ENCODE results near the gene RARA.
"Not testable (repeated sequence)": the region's sequence is repeated elsewhere in the genome, so short reads cannot be mapped to it uniquely, and the experiment has no call there.

The RARA gene

DNA sequence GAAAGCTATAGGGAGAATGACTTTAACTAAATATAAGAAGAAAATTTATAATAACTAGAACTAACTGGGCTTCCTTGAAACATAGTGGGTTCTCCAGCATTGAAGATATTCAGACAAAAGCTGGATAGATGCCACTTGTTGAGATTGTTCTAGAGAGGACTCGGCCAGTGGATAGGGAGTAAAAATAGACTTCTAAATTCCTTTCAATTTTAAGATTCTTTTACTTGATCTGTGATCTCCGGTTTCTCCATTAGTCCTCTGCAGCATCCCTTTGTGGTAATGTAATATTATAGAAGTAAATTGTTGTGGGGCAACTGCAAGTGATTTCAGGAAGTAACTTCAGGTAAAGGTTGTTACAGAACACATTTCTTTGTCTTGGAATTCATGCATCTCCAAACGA is 10.3 kb upstream of the RARA start:
- no peak for DNase-seq (ENCODE audit: low read depth in 2 of 2)

DNA sequence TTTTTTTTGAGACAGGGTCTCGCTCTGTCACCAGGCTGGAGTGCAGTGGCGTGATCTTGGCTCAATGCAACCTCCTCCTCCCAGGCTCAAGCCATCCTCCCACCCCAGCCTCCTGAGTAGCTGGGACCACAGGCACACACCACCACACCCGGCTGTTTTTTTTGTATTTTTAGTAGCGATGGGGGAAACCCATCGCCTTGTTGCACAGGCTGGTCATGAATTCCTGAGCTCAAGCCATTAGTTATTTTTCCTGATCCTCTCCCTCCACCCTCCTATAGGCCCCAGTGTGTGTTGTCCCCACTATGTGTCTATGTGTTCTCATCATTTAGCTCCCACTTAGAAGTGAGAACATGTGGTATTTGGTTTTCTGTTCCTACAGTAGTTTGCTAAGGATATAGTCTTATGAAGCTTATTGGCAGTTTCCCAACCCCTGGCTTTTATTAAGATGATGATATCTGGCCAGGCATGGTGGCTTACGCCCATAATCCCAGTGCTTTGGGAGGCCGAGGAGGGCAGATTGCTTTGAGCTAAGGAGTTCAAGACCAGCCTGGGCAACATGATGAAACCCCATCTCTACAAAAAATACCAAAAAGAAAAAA is 9.7 kb upstream of the RARA start:
- DNase-seq (ENCODE audit: low read depth in 2 of 2): not testable (repeated sequence)

DNA sequence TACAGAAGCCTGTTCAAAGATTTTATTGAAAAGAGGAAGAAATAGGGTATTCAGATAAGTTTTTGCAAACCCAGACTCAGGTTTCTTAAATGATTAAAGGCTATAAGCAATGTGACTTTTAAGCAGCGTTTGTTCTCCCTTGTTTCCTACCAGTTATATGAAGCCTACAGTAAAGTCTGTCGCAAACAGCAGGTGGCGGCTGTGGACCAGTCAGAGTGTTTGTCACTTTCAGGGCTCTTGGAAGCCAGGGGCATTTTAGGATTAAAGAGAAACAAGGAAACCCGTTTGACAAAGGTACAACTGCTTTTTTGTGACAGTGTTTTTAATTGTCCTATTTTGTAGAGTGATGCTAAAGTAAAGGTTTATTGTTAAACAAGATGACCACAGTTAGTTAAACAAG is 7.7 kb upstream of the RARA start:
- DNase-seq (ENCODE audit: low read depth in 2 of 2): no peak

DNA sequence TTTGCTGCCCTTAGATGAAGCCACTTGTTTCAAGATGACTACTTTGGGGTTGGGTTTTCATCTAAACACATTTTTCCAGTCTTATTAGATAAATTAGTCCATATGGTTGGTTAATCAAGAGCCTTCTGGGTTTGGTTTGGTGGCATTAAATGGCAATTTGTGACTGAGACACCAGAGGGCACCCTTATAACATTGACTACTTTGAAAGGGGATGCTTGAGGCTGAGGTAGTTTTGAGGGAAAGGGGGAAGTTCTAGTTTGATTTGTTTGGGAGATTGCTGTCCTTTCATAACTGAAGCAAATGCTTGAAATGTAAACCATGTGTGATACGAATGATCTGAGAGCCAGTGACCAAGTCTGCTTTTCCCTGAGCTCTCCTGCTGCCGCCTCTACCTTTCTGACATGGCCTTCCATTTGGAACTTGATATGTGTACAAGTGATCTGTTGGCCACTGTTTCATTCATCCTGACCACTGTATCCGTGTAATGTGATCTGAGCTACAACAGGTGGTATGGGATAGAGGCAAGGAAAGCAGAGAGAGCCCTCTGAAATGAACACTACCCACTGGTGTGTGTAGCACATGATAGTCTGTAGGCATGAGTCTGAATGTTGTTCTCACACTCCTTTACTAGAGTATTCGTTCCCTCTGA is 5.8 kb upstream of the RARA start:
- DNase-seq (ENCODE audit: low read depth in 2 of 2): no peak

DNA sequence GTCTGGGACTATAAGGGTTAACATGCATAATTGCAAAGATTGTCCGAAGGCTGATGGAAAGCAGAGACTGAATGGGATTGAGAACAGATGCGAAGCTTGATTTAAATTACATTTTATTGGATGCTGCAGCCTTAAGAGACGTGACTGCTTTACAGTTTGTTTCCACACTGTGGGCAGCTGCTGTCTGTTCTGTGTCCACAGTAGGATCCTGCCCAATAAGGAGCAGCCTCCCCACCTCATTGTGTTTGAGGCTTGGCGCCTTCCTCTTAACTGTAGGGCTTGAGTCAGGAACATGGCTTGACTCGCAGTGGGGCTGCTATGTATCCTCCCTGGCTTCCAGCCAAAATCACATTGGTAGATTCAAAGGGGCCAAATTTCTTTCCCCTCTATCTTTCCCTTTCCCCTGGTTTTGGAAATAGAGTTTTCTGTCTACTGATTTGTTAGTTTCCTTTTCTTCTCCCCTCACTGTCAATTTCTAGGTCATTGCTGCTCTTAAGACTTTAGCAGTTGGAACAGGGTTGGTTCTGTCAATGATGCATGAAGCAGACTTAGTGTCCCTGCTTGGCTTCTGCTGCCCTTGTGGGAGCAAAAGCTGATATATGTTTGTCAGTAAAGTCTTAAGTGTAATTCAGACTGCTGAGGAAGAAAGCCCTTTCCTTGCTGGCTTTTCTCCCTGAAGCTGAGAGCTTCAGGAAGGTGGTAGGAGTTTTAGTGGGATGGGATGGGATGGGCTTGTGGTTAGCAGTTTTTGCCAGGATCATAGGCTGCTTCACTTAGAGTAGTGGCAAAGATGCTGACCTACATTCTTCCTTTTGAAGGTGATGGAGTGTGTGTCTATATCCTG is 5.0 kb upstream of the RARA start:
- no peak for DNase-seq (ENCODE audit: low read depth in 2 of 2)

DNA sequence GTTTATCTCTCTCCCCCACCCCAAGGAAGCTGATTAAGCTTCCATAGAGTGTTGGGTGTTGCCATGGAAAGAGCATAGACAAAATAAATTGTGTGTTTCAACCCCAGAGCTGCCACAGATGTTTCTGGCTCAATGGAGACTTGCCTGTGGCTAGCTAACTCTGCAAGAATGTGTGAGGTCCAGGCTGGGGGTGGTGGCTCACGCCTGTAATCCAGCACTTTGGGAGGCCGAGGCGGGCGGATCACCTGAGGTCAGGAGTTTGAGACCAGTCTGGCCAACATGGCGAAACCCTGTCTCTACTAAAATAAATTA is 4.5 kb upstream of the RARA start:
- not testable (repeated sequence) for DNase-seq (ENCODE audit: low read depth in 2 of 2)

DNA sequence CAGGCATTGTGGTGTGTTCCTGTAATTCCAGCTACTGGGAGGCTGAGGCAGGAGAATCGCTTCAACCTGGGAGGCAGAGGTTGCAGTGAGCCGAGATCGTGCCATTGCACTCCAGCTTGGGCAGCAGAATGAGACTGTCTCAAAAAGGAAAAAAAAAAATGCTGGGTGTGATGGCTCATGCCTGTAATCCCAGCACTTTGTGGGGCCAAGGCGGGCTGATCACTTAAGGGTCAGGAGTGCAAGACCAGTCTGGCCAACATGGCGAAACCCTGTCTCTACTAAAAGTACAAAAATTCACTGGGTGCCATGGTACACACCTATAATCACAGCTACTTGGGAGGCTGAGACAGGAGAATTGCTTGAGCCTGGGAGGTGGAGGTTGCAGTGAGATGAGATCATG is 4.1 kb upstream of the RARA start:
- not testable (repeated sequence) for DNase-seq (ENCODE audit: low read depth in 2 of 2)

DNA sequence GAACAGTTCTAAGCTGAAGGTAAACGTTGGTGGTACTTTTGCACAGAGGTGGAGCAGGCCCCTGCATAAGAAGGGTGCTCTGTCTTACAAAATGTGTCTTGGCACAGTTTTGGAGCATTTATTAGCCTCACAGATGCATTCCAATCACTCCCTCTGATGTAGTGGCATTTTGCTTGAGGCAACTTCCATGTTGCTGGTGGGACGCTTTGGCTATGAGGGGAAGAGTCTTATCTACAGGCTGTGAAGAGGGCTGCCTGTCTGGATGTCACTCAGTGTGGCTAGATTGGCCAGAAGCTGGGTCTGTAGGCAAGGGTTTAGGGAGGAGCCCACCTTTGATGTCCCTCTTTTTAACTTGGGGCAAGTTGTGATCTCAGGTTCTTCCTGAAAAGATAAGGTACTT is 2.6 kb upstream of the RARA start:
- DNase-seq (ENCODE audit: low read depth in 2 of 2): no peak

DNA sequence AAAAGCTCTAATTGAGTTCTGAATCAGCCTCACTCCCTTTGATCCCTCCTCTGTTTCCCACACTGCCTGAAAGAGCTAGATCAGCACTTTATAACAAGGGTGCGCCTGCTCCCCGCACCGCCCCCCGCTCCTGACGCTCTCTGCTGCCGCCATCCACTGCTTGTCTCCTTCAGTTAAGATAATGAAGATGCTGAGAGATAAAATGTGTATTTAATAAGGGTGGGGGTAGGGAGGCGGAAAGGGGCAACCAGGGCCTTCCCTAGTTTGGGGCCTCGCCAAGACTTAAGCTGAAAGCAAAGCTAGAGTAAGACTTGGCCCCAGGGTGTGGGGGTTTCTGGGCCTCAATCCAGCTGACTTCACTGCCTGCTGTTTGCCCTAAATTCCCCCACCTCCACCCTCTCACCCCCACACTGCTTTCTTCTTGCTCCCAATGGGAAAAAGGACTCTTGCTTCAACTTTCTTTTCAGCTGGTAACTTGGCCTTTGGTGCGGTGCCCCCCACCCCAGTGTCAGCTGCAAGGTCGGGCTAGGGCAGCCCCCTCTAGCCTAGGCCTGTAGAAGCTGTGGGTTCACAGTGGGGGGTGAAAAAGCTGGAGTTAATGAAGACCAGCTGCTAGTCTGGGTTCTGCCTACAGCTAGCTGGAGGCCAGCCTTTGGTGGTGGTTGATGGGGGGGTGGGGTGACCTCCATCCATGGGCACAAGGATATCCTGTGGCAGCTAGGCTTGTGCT is 1.8 kb upstream of the RARA start:
- DNase-seq (ENCODE audit: low read depth in 2 of 2): no peak

DNA sequence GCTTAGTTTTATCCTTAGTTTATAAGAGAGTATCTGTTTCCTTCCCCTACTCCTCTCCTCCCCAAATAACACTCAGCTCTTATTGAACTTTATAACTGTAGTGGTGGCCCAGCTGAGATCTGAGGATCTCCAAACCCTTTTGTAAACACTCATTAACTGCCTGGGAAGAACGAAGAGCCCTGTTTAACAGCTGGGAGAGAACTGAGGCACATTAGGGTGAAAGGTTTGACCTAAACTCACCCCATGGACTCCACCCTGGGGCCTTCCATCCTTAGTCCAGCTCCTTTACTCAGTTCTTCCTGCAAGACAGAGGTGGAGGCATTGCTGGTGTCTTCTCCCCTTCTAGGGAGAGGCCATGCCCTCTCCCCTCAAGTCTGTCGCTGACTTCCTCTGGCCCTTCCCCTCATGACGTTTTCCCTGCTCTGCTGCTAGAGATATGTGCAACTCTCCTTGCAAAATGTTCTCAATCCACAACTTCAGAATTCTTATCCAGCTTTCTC is 1.2 kb upstream of the RARA start:
- DNase-seq (ENCODE audit: low read depth in 2 of 2): no peak

DNA sequence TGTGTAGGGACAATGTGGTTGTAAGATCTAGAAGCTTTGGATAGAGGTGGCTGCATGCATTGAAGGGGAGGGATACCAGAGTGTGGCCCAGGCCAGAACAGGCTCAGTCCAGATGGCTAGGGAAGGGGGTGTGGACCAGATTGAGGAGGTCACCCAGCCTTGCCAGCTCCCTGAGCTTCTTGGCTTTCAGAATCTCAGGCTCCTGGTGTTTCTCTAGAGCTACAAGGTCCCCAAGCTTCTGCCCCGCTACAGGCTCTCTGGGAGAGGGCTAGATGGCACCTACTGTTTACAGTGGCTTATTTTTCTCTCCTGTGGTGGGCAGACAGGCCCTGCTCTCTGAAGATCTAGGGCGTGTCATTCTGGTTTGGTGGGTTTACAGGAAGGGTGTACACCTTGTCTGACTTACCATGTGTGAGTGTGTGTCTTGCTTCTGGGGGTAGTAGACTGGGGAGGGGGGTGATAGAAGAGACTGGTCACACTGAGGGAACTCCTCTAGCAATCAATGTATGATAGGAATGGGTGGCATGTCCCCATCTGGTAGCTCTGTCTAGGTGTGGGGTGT is 1.1 kb downstream of the RARA start:
- no peak for DNase-seq (ENCODE audit: low read depth in 2 of 2)

DNA sequence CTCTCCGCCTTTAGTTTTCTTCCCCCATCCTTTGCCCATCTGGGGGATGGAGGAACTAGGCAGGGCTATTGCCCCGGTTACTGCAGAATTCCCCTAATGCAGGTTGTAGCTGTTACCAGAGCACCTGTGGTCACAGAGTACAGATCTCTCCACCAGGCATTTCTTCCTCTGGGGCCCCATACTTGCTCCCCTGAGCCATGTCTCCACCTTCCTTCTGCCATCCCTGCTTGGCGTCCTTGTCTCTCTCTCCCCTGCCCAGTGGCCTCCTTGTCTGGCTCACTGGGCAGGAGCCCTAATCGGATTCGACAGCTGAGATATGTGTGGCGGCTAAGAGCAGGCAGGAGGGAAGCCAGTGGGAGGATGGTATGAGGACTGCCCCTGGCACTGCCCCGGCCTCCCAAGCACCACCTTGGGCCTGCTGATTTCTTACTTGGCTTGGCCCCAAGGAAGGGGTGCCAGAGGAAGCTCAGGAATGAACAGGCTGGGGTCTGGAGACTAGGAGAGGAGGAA is 2.0 kb downstream of the RARA start:
- no peak for DNase-seq (ENCODE audit: low read depth in 2 of 2)

DNA sequence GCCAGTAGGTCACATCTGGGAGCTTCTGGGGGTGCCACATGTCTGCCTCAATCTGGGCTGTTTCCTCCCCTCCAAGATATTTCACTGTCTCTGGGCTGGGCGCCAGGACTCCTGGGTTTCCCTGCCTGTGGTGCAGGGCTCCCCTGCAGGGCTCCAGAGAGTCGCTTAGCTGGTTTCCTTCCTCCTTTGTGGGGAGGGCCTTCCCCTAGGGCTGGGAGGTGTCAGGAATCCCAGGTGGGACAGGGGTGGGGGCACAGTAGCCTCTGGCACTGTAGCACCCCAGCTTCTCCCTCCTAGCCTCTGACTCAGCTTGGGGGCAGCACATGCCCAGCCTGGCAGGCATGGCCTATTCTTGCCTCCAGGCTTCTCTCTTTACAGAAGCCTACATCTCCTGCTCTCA is 2.6 kb downstream of the RARA start:
- no peak for DNase-seq (ENCODE audit: low read depth in 2 of 2)

DNA sequence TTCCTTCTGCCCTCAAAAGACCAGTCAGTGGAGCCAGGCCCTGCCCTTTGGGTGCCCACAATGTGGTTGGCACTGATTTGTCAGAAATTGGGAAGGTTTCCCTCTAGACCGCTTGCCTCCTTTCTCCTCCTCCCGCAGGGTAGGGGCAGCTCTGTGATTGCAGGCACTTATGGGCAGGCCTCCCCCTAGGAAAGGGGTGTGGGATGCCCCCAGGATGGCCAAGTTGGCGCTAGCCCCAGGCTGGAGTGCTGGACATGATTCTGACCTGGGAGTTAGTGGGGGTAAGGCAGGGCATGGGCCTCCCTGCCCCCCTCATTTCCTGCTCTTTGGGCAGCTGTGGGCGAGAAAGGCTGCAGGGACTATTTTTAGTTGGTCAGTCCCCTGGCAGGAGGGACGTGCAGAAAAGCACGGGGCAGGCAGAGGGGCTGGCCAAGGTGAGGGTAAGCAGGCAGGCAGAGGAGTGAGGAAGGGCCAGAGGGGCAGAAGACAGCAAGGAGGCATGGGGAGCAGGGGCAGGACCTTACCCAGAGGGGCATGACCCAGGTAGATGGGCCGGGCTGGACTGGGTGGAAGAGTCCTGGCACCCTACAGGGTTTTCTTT is 3.3 kb downstream of the RARA start:
- no peak for DNase-seq (ENCODE audit: low read depth in 2 of 2)

DNA sequence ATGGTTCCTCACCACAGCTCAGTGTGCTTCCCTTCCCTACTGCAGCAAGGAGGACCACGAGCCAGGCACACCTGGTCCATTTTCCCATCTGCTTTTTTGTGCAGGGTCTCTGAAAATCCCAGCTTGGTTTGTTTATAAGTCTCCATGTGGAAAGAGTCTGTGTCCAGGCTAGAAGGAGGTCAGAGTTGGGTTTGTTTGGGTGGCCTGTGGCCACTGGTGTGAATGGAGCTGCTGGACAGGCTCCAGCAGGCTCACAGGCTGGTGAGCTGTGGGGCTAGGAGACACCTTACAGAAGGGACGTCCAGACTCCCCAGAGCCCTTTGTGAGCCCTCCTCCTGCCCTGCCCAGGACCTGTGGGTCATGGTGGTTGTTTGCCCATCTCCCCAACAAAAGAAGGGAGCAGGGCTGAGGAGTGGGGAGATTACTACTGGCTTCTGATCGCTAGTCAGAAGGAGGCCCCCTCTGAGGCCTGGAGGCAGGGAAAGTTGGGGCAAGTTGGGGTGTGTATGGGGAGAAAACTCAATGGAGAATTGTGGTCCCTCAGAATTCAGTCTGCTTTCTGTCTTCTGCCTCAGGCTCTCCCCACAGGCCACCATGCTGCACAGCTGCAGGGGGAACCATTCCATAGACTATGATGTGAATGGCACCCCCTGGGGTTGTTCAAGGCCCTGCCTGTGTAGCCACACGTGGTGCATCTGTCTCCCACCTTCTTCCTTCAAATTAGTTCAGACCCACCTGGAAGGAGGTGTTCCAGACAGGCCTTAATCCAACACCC is 4.1 kb downstream of the RARA start:
- no peak for DNase-seq (ENCODE audit: low read depth in 2 of 2)

DNA sequence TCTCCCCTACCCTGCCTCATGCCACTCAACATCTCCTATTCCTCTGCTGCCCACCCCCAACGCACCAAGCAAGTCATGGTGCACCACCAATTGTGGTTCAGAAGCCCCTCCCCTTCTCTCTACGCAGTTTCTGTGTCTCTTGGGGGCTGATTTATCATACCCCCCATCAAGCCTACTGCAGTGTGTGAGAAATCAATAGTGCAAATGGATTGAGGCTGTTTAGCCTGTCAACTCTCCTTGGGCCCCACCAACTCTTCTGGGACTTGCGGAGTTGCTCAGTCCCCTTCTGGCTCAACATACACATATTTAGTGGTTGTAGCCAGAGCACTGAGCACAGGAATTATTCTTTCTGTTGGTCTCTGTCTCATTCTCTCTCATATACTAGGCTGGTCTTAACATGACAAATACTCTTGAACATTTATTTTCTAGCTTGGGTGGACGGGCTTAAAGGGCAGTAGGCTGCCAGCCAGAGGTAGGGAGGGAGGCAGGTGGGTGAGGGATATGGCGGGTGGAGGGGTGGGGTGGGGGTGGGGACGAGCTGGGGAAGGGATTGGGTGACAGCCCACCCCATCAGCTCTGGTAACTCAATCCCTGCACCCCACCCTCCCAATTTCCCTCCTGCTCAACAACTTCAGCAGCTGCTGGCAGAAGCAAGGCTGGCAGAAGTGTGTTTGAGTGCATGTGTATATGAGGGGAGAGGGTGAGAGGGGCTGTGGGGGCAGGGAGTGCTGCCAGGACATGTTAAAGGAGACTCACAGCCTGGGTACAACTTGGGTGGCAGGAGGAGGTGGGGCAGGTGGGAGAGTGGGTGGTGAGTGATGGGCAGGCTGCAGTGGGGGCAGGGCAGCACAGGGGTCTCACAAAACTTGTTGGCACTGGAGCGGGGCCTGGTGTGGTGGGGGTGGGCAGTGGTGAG is 4.9 kb downstream of the RARA start:
- DNase-seq (ENCODE audit: low read depth in 2 of 2): no peak

DNA sequence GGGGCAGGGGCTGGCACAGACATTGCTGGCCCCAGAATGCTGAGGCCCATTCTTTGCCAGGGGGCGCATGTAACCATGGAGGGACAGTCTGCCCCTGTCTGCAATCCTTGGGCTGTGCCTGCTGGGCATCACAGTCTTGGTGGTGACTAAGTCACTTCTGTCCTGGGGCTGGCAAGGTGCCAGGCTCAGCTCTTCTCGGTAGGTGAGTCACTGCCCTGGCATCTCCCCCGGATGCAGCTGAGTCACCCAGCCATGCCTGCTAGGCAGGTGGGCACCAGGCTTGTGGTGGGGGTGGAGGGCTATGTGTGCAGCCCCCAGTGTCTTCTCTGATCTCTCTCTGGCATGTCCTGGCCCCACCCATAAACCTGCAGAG is 5.6 kb downstream of the RARA start:
- DNase-seq (ENCODE audit: low read depth in 2 of 2): peak; percentile 82 to 83

DNA sequence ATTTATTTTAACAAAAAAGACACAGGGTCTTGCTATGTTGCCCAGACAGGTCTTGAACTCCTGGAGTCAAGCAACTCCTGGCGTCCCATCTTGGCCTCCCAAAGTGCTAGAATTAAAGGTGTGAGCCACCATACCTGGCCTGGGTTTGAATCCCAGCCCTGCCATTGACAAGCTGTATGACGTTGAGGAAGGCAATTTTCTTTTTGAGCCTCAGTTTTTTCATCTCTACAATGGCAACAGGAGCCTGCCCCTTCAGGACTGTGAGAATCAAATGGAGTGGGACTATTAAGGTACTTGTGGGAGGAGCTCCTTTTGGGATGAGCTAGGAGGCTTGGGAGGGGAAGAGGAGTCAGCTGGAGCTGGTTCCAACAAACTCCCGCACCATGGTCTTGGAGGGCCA is 6.2 kb downstream of the RARA start:
- DNase-seq (ENCODE audit: low read depth in 2 of 2): no peak

DNA sequence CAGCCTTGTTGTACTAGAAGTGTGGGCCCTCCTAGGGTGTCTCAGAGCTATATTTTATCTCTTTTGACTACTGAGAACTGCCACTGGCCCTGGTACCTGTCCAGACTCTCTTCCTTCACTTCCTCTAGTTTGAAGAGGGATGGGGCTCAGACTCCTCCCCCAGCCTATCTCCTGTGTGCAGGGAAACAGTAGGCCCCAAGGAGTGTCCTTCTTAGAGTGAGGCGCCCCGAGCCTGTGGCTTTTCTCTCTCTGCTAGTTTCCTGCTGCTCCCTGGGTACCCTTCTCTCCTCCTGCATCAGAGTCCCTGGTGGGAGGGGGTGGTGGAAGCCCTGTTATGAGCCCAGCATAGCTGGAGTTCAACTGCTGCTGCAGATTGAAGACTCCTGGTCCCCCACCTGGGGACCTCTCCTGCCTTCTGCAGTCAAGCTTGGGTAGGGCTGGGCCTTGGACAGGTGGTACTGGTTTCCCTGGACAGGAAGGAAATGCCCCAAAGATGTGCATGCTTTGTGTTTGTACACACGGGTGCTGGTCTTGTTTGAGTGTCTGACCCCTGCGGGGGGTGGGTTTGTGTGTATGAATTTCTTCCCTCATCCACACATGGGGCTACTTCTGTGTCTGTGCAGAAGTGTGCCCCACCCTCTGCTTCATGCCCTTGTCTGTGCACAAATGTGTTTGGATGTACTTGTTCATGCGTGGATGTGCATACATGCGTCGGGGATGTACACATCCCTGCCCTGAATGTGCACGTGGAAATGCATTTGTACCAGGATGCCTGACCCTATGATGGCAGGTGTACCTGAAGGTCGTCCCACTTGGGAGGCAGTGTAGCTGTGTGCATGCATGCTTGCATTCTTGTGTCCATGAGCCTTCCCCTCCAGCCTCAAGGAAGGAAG is 6.9 kb downstream of the RARA start:
- DNase-seq (ENCODE audit: low read depth in 2 of 2): no peak

Data from stimulated activated CD4-positive, alpha-beta T cell treated with anti-CD3 and anti-CD28 coated beads, Interleukin-15, amount 100 ng/mL, for 48 hours (primary cell).